ENCODE results near the gene ATP6AP2.

Gene ATP6AP2

GRCh38 chrX:40653535-40653934 is 72.8 kb downstream of the ATP6AP2 start:
- TF ChIP-seq YY1 (IDR thresholded peaks at IDR 0.05; ENCODE audit: low read depth) = no peak
- TF ChIP-seq NFIC (IDR thresholded peaks at IDR 0.05) = no peak
- no peak for TF ChIP-seq FOXM1 (IDR thresholded peaks at IDR 0.05; ENCODE audit: borderline replicate concordance, low read depth)
- no peak for TF ChIP-seq TAF1 (IDR thresholded peaks at IDR 0.05; ENCODE audit: low read depth)
- no peak for TF ChIP-seq TCF12 (IDR thresholded peaks at IDR 0.05; ENCODE audit: low read depth)
- TF ChIP-seq TEAD4 (IDR thresholded peaks at IDR 0.05) = no peak
- no peak for TF ChIP-seq CREB1 (IDR thresholded peaks at IDR 0.05; ENCODE audit: low read depth)
- TF ChIP-seq CEBPB (IDR thresholded peaks at IDR 0.05) = no peak
- TF ChIP-seq EP300 (IDR thresholded peaks at IDR 0.05; ENCODE audit: borderline replicate concordance) = no peak
- no peak for TF ChIP-seq RAD21 (IDR thresholded peaks at IDR 0.05; ENCODE audit: low read depth)
- TF ChIP-seq, protein P1, sequence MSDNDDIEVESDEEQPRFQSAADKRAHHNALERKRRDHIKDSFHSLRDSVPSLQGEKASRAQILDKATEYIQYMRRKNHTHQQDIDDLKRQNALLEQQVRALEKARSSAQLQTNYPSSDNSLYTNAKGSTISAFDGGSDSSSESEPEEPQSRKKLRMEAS (IDR thresholded peaks at IDR 0.05) = no peak
- no peak for TF ChIP-seq EGR1 (IDR thresholded peaks at IDR 0.05)

All from Ishikawa (cell line).